GM18502 (cell line): ENCODE results near the gene NHLRC2.
A peak's percentile ranks its signal among the peaks of the same experiment; 100 is the strongest.
"Not testable (repeated sequence)": the region's sequence is repeated elsewhere in the genome, so short reads cannot be mapped to it uniquely, and the experiment has no call there.

Experiments used
- ATAC-seq: cut with Tn5 transposase; IDR thresholded peaks from one replicate; pipeline ENCODE4 v1.9.1; 2021; ENCODE audit warnings: mild to moderate bottlenecking; ENCODE audit not compliant: unreplicated experiment, poor library complexity

NHLRC2 gene

GRCh38 chr10:113854013-113854760, at the start of gene NHLRC2, which contains the start of gene DCLRE1A:
Gene NHLRC2 (plus strand): TSS chr10:113854661. CDS start chr10:113854873, 212 bp downstream.
Gene DCLRE1A (minus strand): TSS chr10:113854082. CDS start chr10:113853182, 900 bp downstream.
- ATAC-seq, result peak; percentile 47

- ATAC-seq, result no peak
Observed at GRCh38 chr10:113806503-113806902, 48.0 kb upstream of the NHLRC2 start.

- ATAC-seq, result no peak
Observed at GRCh38 chr10:113808168-113808567, 46.3 kb upstream of the NHLRC2 start.

GRCh38 chr10:113814700-113815099, 39.8 kb upstream of the NHLRC2 start:
- ATAC-seq, result not testable (repeated sequence)

GRCh38 chr10:113819989-113820388, 34.5 kb upstream of the NHLRC2 start:
- no peak for ATAC-seq

GRCh38 chr10:113820507-113820906, 34.0 kb upstream of the NHLRC2 start:
- no peak for ATAC-seq

GRCh38 chr10:113821306-113821705, 33.2 kb upstream of the NHLRC2 start:
- ATAC-seq, result not testable (repeated sequence)

GRCh38 chr10:113822174-113822573, 32.3 kb upstream of the NHLRC2 start:
- ATAC-seq, result no peak

GRCh38 chr10:113823389-113823788, 31.1 kb upstream of the NHLRC2 start:
- ATAC-seq, result no peak

GRCh38 chr10:113825791-113826190, 28.7 kb upstream of the NHLRC2 start:
- no peak for ATAC-seq

- ATAC-seq, result not testable (repeated sequence)
Observed at GRCh38 chr10:113828567-113828966, 25.9 kb upstream of the NHLRC2 start.

- ATAC-seq, result no peak
Observed at GRCh38 chr10:113842171-113842570, 12.3 kb upstream of the NHLRC2 start.

- ATAC-seq, result no peak
Observed at GRCh38 chr10:113843972-113844485, 10.4 kb upstream of the NHLRC2 start.

- no peak for ATAC-seq
Observed at GRCh38 chr10:113846036-113846435, 8.4 kb upstream of the NHLRC2 start.

- ATAC-seq, result no peak
Observed at GRCh38 chr10:113849140-113849803, 5.2 kb upstream of the NHLRC2 start.

- ATAC-seq, result no peak
Observed at GRCh38 chr10:113849946-113850345, 4.5 kb upstream of the NHLRC2 start.

GRCh38 chr10:113853578-113854012, 866 bp upstream of the NHLRC2 start:
- ATAC-seq, result no peak

- peak; percentile 33 for ATAC-seq
Observed at GRCh38 chr10:113854761-113855588, 514 bp downstream of the NHLRC2 start.

GRCh38 chr10:113856563-113856962, 2.1 kb downstream of the NHLRC2 start:
- no peak for ATAC-seq

GRCh38 chr10:113857210-113857609, 2.7 kb downstream of the NHLRC2 start:
- no peak for ATAC-seq
